HG03457 (cell line): ENCODE data around the gene PSEN2.

Source experiments
- ATAC-seq: cut with Tn5 transposase; IDR thresholded peaks from one replicate; pipeline ENCODE4 v1.9.1; 2021; ENCODE audit warnings: moderate number of reproducible peaks; ENCODE audit not compliant: unreplicated experiment

PSEN2 gene

GRCh38 chr1:226884966-226885820 is 14.8 kb downstream of the PSEN2 start:
- no peak for ATAC-seq

GRCh38 chr1:226886122-226886901 is 15.9 kb downstream of the PSEN2 start:
- ATAC-seq: no peak

GRCh38 chr1:226887006-226887405 is 16.6 kb downstream of the PSEN2 start:
- no peak for ATAC-seq

- no peak for ATAC-seq
These were observed 17.6 kb downstream of the PSEN2 start for GRCh38 chr1:226888021-226888420.

- no peak for ATAC-seq
These were observed 18.4 kb downstream of the PSEN2 start for GRCh38 chr1:226888816-226889215.

- no peak for ATAC-seq
These were observed 19.4 kb downstream of the PSEN2 start for GRCh38 chr1:226889616-226890330.

GRCh38 chr1:226890331-226891108 is 20.1 kb downstream of the PSEN2 start:
- ATAC-seq: no peak

GRCh38 chr1:226891346-226891745 is 20.9 kb downstream of the PSEN2 start:
- no peak for ATAC-seq

GRCh38 chr1:226891846-226892523 is 21.6 kb downstream of the PSEN2 start:
- ATAC-seq: no peak

- ATAC-seq: no peak
These were observed 22.1 kb downstream of the PSEN2 start for GRCh38 chr1:226892524-226892875.

GRCh38 chr1:226893936-226894335 is 23.5 kb downstream of the PSEN2 start:
- ATAC-seq: no peak

- ATAC-seq: no peak
These were observed 24.4 kb downstream of the PSEN2 start for GRCh38 chr1:226894826-226895225.

GRCh38 chr1:226895644-226896043 is 25.2 kb downstream of the PSEN2 start:
- no peak for ATAC-seq

GRCh38 chr1:226898246-226898645 is 27.8 kb downstream of the PSEN2 start:
- ATAC-seq: no peak

- ATAC-seq: no peak
These were observed 31.0 kb downstream of the PSEN2 start for GRCh38 chr1:226901421-226901820.

- no peak for ATAC-seq
These were observed 32.2 kb downstream of the PSEN2 start for GRCh38 chr1:226902601-226903000.

GRCh38 chr1:226903819-226904716 is 33.7 kb downstream of the PSEN2 start:
- ATAC-seq: no peak

- ATAC-seq: no peak
These were observed 34.4 kb downstream of the PSEN2 start for GRCh38 chr1:226904772-226905171.

- no peak for ATAC-seq
These were observed 38.0 kb downstream of the PSEN2 start for GRCh38 chr1:226908419-226908818.
